ENCODE data around the gene GOLIM4.

The GOLIM4 gene

GRCh38 chr3:168123201-168124176 is 27.8 kb upstream of the GOLIM4 start:
- no peaks in the 10 kb centered on the region for H3K4me1 ChIP-seq (ENCODE audit: control insufficient read depth, insufficient read depth, low read length)
- H3K9me3 ChIP-seq (ENCODE audit: control insufficient read depth, insufficient read depth, low read length) = no peaks in the 10 kb centered on the region; the same call in 1 of the 2 replicates
- no peak for DNase-seq (ENCODE audit: low read depth, low spot score)
- H3K36me3 ChIP-seq (ENCODE audit: control insufficient read depth, insufficient read depth, low read length) = no peaks in the 10 kb centered on the region
- no peak overlapping the region for H3K27ac ChIP-seq (ENCODE audit: low read length)
- H3K4me3 ChIP-seq (ENCODE audit: low read length) = no peak overlapping the region
- WGBS (ENCODE audit: insufficient coverage, insufficient read length) = no CpG with 5 or more reads among the region's 6 CpGs
- no peaks in the 10 kb centered on the region for H3K27me3 ChIP-seq (ENCODE audit: control insufficient read depth, insufficient read depth, low read length)

GRCh38 chr3:168121184-168122017 is 25.7 kb upstream of the GOLIM4 start:
- no peak for DNase-seq (ENCODE audit: low read depth, low spot score)
- H3K27ac ChIP-seq (ENCODE audit: low read length) = no peak overlapping the region
- WGBS (ENCODE audit: insufficient coverage, insufficient read length) = no CpG with 5 or more reads among the region's 4 CpGs

GRCh38 chr3:168117853-168118313 is 22.2 kb upstream of the GOLIM4 start:
- Histone ChIP-seq H3K27me3 (ENCODE audit: control insufficient read depth, insufficient read depth, low read length) (no peaks in the 10 kb centered on the region), H3K36me3 (ENCODE audit: control insufficient read depth, insufficient read depth, low read length) (no peaks in the 10 kb centered on the region), H3K4me1 (ENCODE audit: control insufficient read depth, insufficient read depth, low read length) (no peaks in the 10 kb centered on the region), H3K27ac (ENCODE audit: low read length) (no peak overlapping the region), H3K9me3 (ENCODE audit: control insufficient read depth, insufficient read depth, low read length) (no peaks in the 10 kb centered on the region), H3K4me3 (ENCODE audit: low read length) (no peak overlapping the region)
- DNase-seq (ENCODE audit: low read depth, low spot score) = no peak
- no CpG with 5 or more reads among the region's 2 CpGs for WGBS (ENCODE audit: insufficient coverage, insufficient read length)

More at GRCh38 chr3:168121184-168122017, 25.7 kb upstream of the GOLIM4 start:
- no peak overlapping the region for H3K4me3 ChIP-seq (ENCODE audit: low read length)
- H3K9me3 ChIP-seq (ENCODE audit: control insufficient read depth, insufficient read depth, low read length) = no peaks in the 10 kb centered on the region
- no peaks in the 10 kb centered on the region for H3K36me3 ChIP-seq (ENCODE audit: control insufficient read depth, insufficient read depth, low read length)
- no peaks in the 10 kb centered on the region for H3K27me3 ChIP-seq (ENCODE audit: control insufficient read depth, insufficient read depth, low read length)
- no peaks in the 10 kb centered on the region for H3K4me1 ChIP-seq (ENCODE audit: control insufficient read depth, insufficient read depth, low read length)

- Histone ChIP-seq H3K9me3 (ENCODE audit: control insufficient read depth, insufficient read depth, low read length) (no peaks in the 10 kb centered on the region), H3K27ac (ENCODE audit: low read length) (no peak overlapping the region), H3K27me3 (ENCODE audit: control insufficient read depth, insufficient read depth, low read length) (no peaks in the 10 kb centered on the region), H3K4me3 (ENCODE audit: low read length) (no peak overlapping the region), H3K4me1 (ENCODE audit: control insufficient read depth, insufficient read depth, low read length) (no peaks in the 10 kb centered on the region), H3K36me3 (ENCODE audit: control insufficient read depth, insufficient read depth, low read length) (no peaks in the 10 kb centered on the region)
- DNase-seq (ENCODE audit: low read depth, low spot score) = no peak
- no CpG with 5 or more reads among the region's 3 CpGs for WGBS (ENCODE audit: insufficient coverage, insufficient read length)
These were observed 21.3 kb upstream of the GOLIM4 start for GRCh38 chr3:168117059-168117458.

- DNase-seq (ENCODE audit: low read depth, low spot score) = no peak
- WGBS (ENCODE audit: insufficient coverage, insufficient read length) = no CpG with 5 or more reads among the region's 4 CpGs
- Histone ChIP-seq H3K27ac (ENCODE audit: low read length) (no peak overlapping the region), H3K4me1 (ENCODE audit: control insufficient read depth, insufficient read depth, low read length) (no peaks in the 10 kb centered on the region), H3K36me3 (ENCODE audit: control insufficient read depth, insufficient read depth, low read length) (no peaks in the 10 kb centered on the region), H3K9me3 (ENCODE audit: control insufficient read depth, insufficient read depth, low read length) (no peaks in the 10 kb centered on the region), H3K27me3 (ENCODE audit: control insufficient read depth, insufficient read depth, low read length) (no peaks in the 10 kb centered on the region), H3K4me3 (ENCODE audit: low read length) (no peak overlapping the region)
These were observed 20.6 kb upstream of the GOLIM4 start for GRCh38 chr3:168116279-168116678.

- no peak for DNase-seq (ENCODE audit: low read depth, low spot score)
- Histone ChIP-seq H3K27ac (ENCODE audit: low read length) (no peak overlapping the region), H3K27me3 (ENCODE audit: control insufficient read depth, insufficient read depth, low read length) (no peaks in the 10 kb centered on the region), H3K4me1 (ENCODE audit: control insufficient read depth, insufficient read depth, low read length) (no peaks in the 10 kb centered on the region), H3K4me3 (ENCODE audit: low read length) (no peak overlapping the region), H3K9me3 (ENCODE audit: control insufficient read depth, insufficient read depth, low read length) (no peaks in the 10 kb centered on the region), H3K36me3 (ENCODE audit: control insufficient read depth, insufficient read depth, low read length) (no peaks in the 10 kb centered on the region)
- WGBS (ENCODE audit: insufficient coverage, insufficient read length) = 100% methylated on average over 1 of the region's 1 CpG
These were observed 18.1 kb upstream of the GOLIM4 start for GRCh38 chr3:168113848-168114247.

- WGBS (ENCODE audit: insufficient coverage, insufficient read length) = no CpG with 5 or more reads among the region's 3 CpGs
- Histone ChIP-seq H3K9me3 (ENCODE audit: control insufficient read depth, insufficient read depth, low read length) (no peaks in the 10 kb centered on the region), H3K27ac (ENCODE audit: low read length) (no peak overlapping the region), H3K27me3 (ENCODE audit: control insufficient read depth, insufficient read depth, low read length) (no peaks in the 10 kb centered on the region), H3K4me1 (ENCODE audit: control insufficient read depth, insufficient read depth, low read length) (no peaks in the 10 kb centered on the region), H3K4me3 (ENCODE audit: low read length) (no peak overlapping the region), H3K36me3 (ENCODE audit: control insufficient read depth, insufficient read depth, low read length) (no peaks in the 10 kb centered on the region)
- no peak for DNase-seq (ENCODE audit: low read depth, low spot score)
These were observed 17.2 kb upstream of the GOLIM4 start for GRCh38 chr3:168112894-168113293.

GRCh38 chr3:168104361-168104760 is 8.6 kb upstream of the GOLIM4 start:
- Histone ChIP-seq H3K27ac (ENCODE audit: low read length) (no peak overlapping the region), H3K4me3 (ENCODE audit: low read length) (no peak overlapping the region), H3K27me3 (ENCODE audit: control insufficient read depth, insufficient read depth, low read length) (no peaks in the 10 kb centered on the region), H3K36me3 (ENCODE audit: control insufficient read depth, insufficient read depth, low read length) (no peaks in the 10 kb centered on the region), H3K4me1 (ENCODE audit: control insufficient read depth, insufficient read depth, low read length) (no peaks in the 10 kb centered on the region), H3K9me3 (ENCODE audit: control insufficient read depth, insufficient read depth, low read length) (no peaks in the 10 kb centered on the region)
- DNase-seq (ENCODE audit: low read depth, low spot score) = no peak

GRCh38 chr3:168102735-168103410 is 7.1 kb upstream of the GOLIM4 start:
- no CpG with 5 or more reads among the region's 4 CpGs for WGBS (ENCODE audit: insufficient coverage, insufficient read length)
- no peak for DNase-seq (ENCODE audit: low read depth, low spot score)
- Histone ChIP-seq H3K27me3 (ENCODE audit: control insufficient read depth, insufficient read depth, low read length) (no peaks in the 10 kb centered on the region), H3K9me3 (ENCODE audit: control insufficient read depth, insufficient read depth, low read length) (no peaks in the 10 kb centered on the region), H3K36me3 (ENCODE audit: control insufficient read depth, insufficient read depth, low read length) (no peaks in the 10 kb centered on the region), H3K27ac (ENCODE audit: low read length) (no peak overlapping the region), H3K4me1 (ENCODE audit: control insufficient read depth, insufficient read depth, low read length) (no peaks in the 10 kb centered on the region), H3K4me3 (ENCODE audit: low read length) (no peak overlapping the region)
